ENCODE measurements around the gene WBP2.

- TF ChIP-seq ZSCAN23 (tag by site-specific recombination; IDR thresholded peaks at IDR 0.05), result no peak
- no peak for TF ChIP-seq ZNF623 (tag by site-specific recombination; IDR thresholded peaks at IDR 0.05)
- TF ChIP-seq ZBTB49 (tag by site-specific recombination; IDR thresholded peaks at IDR 0.05; ENCODE audit: low read depth), result no peak
- TF ChIP-seq ZNF114 (tag by site-specific recombination; IDR thresholded peaks at IDR 0.05), result no peak
- no peak for TF ChIP-seq KLF1 (tag by site-specific recombination; IDR thresholded peaks at IDR 0.05)
- no peak for TF ChIP-seq CTCF (tag by site-specific recombination; IDR thresholded peaks at IDR 0.05)
- TF ChIP-seq ZNF785 (tag by site-specific recombination; IDR thresholded peaks at IDR 0.05), result no peak
- no peak for TF ChIP-seq MZF1 (tag by site-specific recombination; IDR thresholded peaks at IDR 0.05; ENCODE audit: borderline replicate concordance)
- no peak for TF ChIP-seq ZFP37 (tag by site-specific recombination; IDR thresholded peaks at IDR 0.05)
These were observed 39.1 kb upstream of the WBP2 start for GRCh38 chr17:75894049-75894733.

Data from HEK293 (cell line).